HEK293 (cell line): ENCODE measurements around the gene ASB6.

ENCODE experiments used
- GFI1B ChIP-seq: fragments of 450-650 bp; formaldehyde crosslinking; IDR thresholded peaks from 2 replicates; pipeline ENCODE4 v1.5.1; 2016; ENCODE audit warnings: missing biosample characterization, missing genetic modification characterization
- TCF7L2 ChIP-seq: IDR thresholded peaks from 2 replicates; pipeline ENCODE4 v1.6.1; 2011; ENCODE audit warnings: low read depth, mild to moderate bottlenecking, inconsistent platforms, low read length, moderate library complexity, borderline replicate concordance
- ZBTB1 ChIP-seq: fragments of 450-650 bp; formaldehyde crosslinking; IDR thresholded peaks from 2 replicates; pipeline ENCODE4 v1.5.1; 2016; ENCODE audit warnings: missing biosample characterization, missing genetic modification characterization
- ZNF138 ChIP-seq: fragments of 450-650 bp; formaldehyde crosslinking; IDR thresholded peaks from 2 replicates; pipeline ENCODE4 v1.5.1; 2016; ENCODE audit warnings: missing biosample characterization, missing genetic modification characterization, borderline replicate concordance
- ZNF184 ChIP-seq: fragments of 450-650 bp; IDR thresholded peaks from 2 replicates; pipeline ENCODE4 v1.5.1; 2018; ENCODE audit warnings: missing biosample characterization, mild to moderate bottlenecking, missing genetic modification characterization
- ZNF670 ChIP-seq: fragments of 450-650 bp; formaldehyde crosslinking; IDR thresholded peaks from 2 replicates; pipeline ENCODE4 v1.5.1; 2016; ENCODE audit warnings: missing biosample characterization, missing genetic modification characterization, low read depth
- TF ChIP-seq, protein P1 (sequence below): fragments of 450-650 bp; formaldehyde crosslinking; IDR thresholded peaks from 2 replicates; pipeline ENCODE4 v1.5.1; 2016; ENCODE audit warnings: missing biosample characterization, missing genetic modification characterization
- TF ChIP-seq, protein P2 (sequence below): fragments of 450-650 bp; formaldehyde crosslinking; IDR thresholded peaks from 2 replicates; pipeline ENCODE4 v1.5.1; 2016; ENCODE audit warnings: missing biosample characterization, missing genetic modification characterization, borderline replicate concordance
- TF ChIP-seq, protein P3 (sequence below): fragments of 450-650 bp; IDR thresholded peaks from 2 replicates; pipeline ENCODE4 v1.5.1; 2018; ENCODE audit warnings: missing biosample characterization, mild to moderate bottlenecking, missing genetic modification characterization
- TF ChIP-seq, protein P4 (sequence below): fragments of 450-650 bp; formaldehyde crosslinking; IDR thresholded peaks from 2 replicates; pipeline ENCODE4 v1.5.1; 2017; ENCODE audit warnings: missing biosample characterization, missing genetic modification characterization
- TF ChIP-seq, protein P5 (sequence below): fragments of 450-650 bp; formaldehyde crosslinking; IDR thresholded peaks from 2 replicates; pipeline ENCODE4 v1.5.1; 2016; ENCODE audit warnings: missing biosample characterization, missing genetic modification characterization
- TF ChIP-seq, protein P6 (sequence below): IDR thresholded peaks from 2 replicates; pipeline ENCODE4 v1.6.1; 2011; ENCODE audit warnings: mild to moderate bottlenecking, low read depth, low read length, borderline replicate concordance

DNA sequence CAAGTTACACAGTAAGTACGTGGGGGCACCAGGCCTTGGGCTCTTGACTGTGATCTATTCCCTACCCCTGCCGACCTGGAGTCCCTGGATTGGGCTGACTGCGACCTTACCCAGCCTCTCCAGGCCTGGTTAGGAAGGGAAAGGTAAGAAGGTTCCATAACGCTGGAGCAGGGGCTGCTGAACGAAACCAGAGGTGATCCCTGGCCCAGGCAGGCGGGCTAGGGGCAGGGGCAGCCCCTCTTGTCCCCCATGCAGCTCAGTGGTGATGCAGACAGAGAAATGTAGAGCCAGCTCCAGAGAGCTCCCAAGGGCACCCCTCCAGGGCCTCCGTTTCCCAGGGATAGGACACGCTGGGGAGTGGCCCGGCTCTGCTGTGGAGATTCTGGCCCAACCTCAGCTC, 37.6 kb upstream of the ASB6 start:
- TF ChIP-seq, protein P1, sequence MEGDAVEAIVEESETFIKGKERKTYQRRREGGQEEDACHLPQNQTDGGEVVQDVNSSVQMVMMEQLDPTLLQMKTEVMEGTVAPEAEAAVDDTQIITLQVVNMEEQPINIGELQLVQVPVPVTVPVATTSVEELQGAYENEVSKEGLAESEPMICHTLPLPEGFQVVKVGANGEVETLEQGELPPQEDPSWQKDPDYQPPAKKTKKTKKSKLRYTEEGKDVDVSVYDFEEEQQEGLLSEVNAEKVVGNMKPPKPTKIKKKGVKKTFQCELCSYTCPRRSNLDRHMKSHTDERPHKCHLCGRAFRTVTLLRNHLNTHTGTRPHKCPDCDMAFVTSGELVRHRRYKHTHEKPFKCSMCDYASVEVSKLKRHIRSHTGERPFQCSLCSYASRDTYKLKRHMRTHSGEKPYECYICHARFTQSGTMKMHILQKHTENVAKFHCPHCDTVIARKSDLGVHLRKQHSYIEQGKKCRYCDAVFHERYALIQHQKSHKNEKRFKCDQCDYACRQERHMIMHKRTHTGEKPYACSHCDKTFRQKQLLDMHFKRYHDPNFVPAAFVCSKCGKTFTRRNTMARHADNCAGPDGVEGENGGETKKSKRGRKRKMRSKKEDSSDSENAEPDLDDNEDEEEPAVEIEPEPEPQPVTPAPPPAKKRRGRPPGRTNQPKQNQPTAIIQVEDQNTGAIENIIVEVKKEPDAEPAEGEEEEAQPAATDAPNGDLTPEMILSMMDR (tag by site-specific recombination): no peak
- TF ChIP-seq TCF7L2 (no peak), ZBTB1 (tag by site-specific recombination) (no peak), ZNF138 (tag by site-specific recombination) (no peak), ZNF670 (no peak), GFI1B (no peak), ZNF184 (no peak)
- TF ChIP-seq, protein P2, sequence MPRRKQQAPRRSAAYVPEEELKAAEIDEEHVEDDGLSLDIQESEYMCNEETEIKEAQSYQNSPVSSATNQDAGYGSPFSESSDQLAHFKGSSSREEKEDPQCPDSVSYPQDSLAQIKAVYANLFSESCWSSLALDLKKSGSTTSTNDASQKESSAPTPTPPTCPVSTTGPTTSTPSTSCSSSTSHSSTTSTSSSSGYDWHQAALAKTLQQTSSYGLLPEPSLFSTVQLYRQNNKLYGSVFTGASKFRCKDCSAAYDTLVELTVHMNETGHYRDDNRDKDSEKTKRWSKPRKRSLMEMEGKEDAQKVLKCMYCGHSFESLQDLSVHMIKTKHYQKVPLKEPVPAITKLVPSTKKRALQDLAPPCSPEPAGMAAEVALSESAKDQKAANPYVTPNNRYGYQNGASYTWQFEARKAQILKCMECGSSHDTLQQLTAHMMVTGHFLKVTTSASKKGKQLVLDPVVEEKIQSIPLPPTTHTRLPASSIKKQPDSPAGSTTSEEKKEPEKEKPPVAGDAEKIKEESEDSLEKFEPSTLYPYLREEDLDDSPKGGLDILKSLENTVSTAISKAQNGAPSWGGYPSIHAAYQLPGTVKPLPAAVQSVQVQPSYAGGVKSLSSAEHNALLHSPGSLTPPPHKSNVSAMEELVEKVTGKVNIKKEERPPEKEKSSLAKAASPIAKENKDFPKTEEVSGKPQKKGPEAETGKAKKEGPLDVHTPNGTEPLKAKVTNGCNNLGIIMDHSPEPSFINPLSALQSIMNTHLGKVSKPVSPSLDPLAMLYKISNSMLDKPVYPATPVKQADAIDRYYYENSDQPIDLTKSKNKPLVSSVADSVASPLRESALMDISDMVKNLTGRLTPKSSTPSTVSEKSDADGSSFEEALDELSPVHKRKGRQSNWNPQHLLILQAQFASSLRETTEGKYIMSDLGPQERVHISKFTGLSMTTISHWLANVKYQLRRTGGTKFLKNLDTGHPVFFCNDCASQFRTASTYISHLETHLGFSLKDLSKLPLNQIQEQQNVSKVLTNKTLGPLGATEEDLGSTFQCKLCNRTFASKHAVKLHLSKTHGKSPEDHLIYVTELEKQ (tag by site-specific recombination): no peak
- TF ChIP-seq, protein P3, sequence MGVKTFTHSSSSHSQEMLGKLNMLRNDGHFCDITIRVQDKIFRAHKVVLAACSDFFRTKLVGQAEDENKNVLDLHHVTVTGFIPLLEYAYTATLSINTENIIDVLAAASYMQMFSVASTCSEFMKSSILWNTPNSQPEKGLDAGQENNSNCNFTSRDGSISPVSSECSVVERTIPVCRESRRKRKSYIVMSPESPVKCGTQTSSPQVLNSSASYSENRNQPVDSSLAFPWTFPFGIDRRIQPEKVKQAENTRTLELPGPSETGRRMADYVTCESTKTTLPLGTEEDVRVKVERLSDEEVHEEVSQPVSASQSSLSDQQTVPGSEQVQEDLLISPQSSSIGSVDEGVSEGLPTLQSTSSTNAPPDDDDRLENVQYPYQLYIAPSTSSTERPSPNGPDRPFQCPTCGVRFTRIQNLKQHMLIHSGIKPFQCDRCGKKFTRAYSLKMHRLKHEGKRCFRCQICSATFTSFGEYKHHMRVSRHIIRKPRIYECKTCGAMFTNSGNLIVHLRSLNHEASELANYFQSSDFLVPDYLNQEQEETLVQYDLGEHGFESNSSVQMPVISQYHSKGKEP (tag by site-specific recombination): no peak
- TF ChIP-seq, protein P4, sequence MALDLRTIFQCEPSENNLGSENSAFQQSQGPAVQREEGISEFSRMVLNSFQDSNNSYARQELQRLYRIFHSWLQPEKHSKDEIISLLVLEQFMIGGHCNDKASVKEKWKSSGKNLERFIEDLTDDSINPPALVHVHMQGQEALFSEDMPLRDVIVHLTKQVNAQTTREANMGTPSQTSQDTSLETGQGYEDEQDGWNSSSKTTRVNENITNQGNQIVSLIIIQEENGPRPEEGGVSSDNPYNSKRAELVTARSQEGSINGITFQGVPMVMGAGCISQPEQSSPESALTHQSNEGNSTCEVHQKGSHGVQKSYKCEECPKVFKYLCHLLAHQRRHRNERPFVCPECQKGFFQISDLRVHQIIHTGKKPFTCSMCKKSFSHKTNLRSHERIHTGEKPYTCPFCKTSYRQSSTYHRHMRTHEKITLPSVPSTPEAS (tag by site-specific recombination): no peak
- TF ChIP-seq, protein P5, sequence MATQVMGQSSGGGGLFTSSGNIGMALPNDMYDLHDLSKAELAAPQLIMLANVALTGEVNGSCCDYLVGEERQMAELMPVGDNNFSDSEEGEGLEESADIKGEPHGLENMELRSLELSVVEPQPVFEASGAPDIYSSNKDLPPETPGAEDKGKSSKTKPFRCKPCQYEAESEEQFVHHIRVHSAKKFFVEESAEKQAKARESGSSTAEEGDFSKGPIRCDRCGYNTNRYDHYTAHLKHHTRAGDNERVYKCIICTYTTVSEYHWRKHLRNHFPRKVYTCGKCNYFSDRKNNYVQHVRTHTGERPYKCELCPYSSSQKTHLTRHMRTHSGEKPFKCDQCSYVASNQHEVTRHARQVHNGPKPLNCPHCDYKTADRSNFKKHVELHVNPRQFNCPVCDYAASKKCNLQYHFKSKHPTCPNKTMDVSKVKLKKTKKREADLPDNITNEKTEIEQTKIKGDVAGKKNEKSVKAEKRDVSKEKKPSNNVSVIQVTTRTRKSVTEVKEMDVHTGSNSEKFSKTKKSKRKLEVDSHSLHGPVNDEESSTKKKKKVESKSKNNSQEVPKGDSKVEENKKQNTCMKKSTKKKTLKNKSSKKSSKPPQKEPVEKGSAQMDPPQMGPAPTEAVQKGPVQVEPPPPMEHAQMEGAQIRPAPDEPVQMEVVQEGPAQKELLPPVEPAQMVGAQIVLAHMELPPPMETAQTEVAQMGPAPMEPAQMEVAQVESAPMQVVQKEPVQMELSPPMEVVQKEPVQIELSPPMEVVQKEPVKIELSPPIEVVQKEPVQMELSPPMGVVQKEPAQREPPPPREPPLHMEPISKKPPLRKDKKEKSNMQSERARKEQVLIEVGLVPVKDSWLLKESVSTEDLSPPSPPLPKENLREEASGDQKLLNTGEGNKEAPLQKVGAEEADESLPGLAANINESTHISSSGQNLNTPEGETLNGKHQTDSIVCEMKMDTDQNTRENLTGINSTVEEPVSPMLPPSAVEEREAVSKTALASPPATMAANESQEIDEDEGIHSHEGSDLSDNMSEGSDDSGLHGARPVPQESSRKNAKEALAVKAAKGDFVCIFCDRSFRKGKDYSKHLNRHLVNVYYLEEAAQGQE: no peak
- TF ChIP-seq, protein P6, sequence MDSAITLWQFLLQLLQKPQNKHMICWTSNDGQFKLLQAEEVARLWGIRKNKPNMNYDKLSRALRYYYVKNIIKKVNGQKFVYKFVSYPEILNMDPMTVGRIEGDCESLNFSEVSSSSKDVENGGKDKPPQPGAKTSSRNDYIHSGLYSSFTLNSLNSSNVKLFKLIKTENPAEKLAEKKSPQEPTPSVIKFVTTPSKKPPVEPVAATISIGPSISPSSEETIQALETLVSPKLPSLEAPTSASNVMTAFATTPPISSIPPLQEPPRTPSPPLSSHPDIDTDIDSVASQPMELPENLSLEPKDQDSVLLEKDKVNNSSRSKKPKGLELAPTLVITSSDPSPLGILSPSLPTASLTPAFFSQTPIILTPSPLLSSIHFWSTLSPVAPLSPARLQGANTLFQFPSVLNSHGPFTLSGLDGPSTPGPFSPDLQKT: no peak
